HCT116 (cell line): Measurements from ENCODE around the gene NOS3. TPM values are rescaled to one million over a fixed set of nuclear protein-coding genes. Genes with fewer than 3 reads are reported as not detected.

Experiments used
- ATAC-seq: fragments of 200-7000 bp; cut with Tn5 transposase; 2 replicates; pipeline ENCODE4 v1.9.1; 2020; ENCODE audit warnings: mild to moderate bottlenecking, moderate library complexity
- BruUV-seq: library from RNA; stranded (reverse); fragments of 400-500 nt; replicated peaks from 2 replicates; lab custom pipeline; 2021; lab: Mats Ljungman, UMichigan
- CTCF ChIA-PET: fragments of 300-600 bp; sonication (Branson Sonifier 250); formaldehyde crosslinking; loops from one replicate; lab custom pipeline; 2021; ENCODE audit warnings: antibody characterized with exemption; lab: Charles Lee
- POLR2A ChIA-PET: fragments of 300-600, 350-600 bp; sonication (Branson Sonifier 250); formaldehyde crosslinking; loops from one replicate; lab custom pipeline; 2021; ENCODE audit warnings: antibody characterized with exemption; lab: Charles Lee
- RAD21 ChIA-PET, 2 experiments: fragments of 300-600 bp; sonication (Branson Sonifier 250); formaldehyde crosslinking; loops; one replicate each; lab custom pipeline; 2023; ENCODE audit warnings: low total read pairs in 2 of 2; ENCODE audit not compliant: uncharacterized antibody in 2 of 2, unreplicated experiment in 2 of 2, low non-redundant PET in 1 of 2; lab: Charles Lee
- DNase-seq: peaks from one replicate; pipeline ENCODE4 v3.0.0-alpha.2; 2010; ENCODE audit warnings: low read depth, low spot score
- H2AFZ ChIP-seq: fragments of 200-600 bp; shearing (Covaris generic), sonication (generic); 2 replicates; pipeline ENCODE4 v1.6.1; 2017; ENCODE audit warnings: low read depth, mixed run types, mixed read lengths, antibody characterized with exemption, low read length; ENCODE audit not compliant: poor library complexity, severe bottlenecking
- H3K27ac ChIP-seq: 2 replicates; pipeline ENCODE4 v1.5.1; 2012; ENCODE audit warnings: low read depth, low read length
- H3K27me3 ChIP-seq: fragments of 200-600 bp; sonication (generic); 2 replicates; pipeline ENCODE4 v1.6.1; 2016; ENCODE audit warnings: mixed run types, low read length, mixed read lengths; ENCODE audit not compliant: insufficient read depth
- H3K36me3 ChIP-seq, 2 experiments: fragments of 200-500 bp in 1 of 2; fragments of 200-600 bp in 1 of 2; sonication (Bioruptor generic) in 1 of 2; sonication (generic) in 1 of 2; 2 replicates each; pipeline versions ENCODE4 v1.5.1 to v1.6.1; 2014 to 2016; ENCODE audit warnings: low read length in 2 of 2, inconsistent platforms in 1 of 2, mixed read lengths in 1 of 2, mixed run types in 1 of 2; ENCODE audit not compliant: insufficient read depth in 2 of 2, control insufficient read depth in 1 of 2
- H3K4me1 ChIP-seq, 2 experiments: fragments of 200-600 bp in 1 of 2; sonication (generic) in 1 of 2; 2 replicates each; pipeline versions ENCODE4 v1.5.1 to v1.6.1; 2012 to 2017; ENCODE audit warnings: low read length in 2 of 2, inconsistent platforms in 1 of 2, mild to moderate bottlenecking in 1 of 2, mixed read lengths in 1 of 2, mixed run types in 1 of 2, moderate library complexity in 1 of 2; ENCODE audit not compliant: insufficient read depth in 2 of 2, control insufficient read depth in 1 of 2
- H3K4me2 ChIP-seq: fragments of 200-600 bp; sonication (generic); 2 replicates; pipeline ENCODE4 v1.6.1; 2017; ENCODE audit warnings: mixed run types, low read length, mixed read lengths
- H3K4me3 ChIP-seq, 2 experiments: fragments of 200-600 bp in 1 of 2; sonication (generic) in 1 of 2; replicated peaks in 1 of 2; 2 replicates each; pipeline ENCODE4 v1.5.1; 2011 to 2016; ENCODE audit warnings: low read length in 2 of 2, control low read depth in 1 of 2, low read depth in 1 of 2, mild to moderate bottlenecking in 1 of 2, mixed read lengths in 1 of 2, mixed run types in 1 of 2
- H3K79me2 ChIP-seq: fragments of 200-600 bp; sonication (generic); 2 replicates; pipeline ENCODE4 v1.6.1; 2017; ENCODE audit warnings: mild to moderate bottlenecking, mixed run types, low read length, moderate library complexity, mixed read lengths; ENCODE audit not compliant: insufficient read depth
- H3K9ac ChIP-seq: fragments of 200-600 bp; sonication (generic); 2 replicates; pipeline ENCODE4 v1.6.1; 2016; ENCODE audit warnings: low read length, mixed read lengths
- H3K9me2 ChIP-seq: fragments of 200-600 bp; sonication (generic), shearing (Covaris generic); 2 replicates; pipeline ENCODE4 v1.6.1; 2017; ENCODE audit warnings: mixed run types, mild to moderate bottlenecking, moderate library complexity; ENCODE audit not compliant: insufficient read depth
- H3K9me3 ChIP-seq, 2 experiments: fragments of 200-500 bp in 1 of 2; fragments of 200-600 bp in 1 of 2; sonication (Bioruptor generic) in 1 of 2; sonication (generic) in 1 of 2; 2 replicates each; pipeline ENCODE4 v1.6.1; 2014 to 2017; ENCODE audit warnings: low read length in 2 of 2, mixed read lengths in 2 of 2, inconsistent platforms in 1 of 2, low read depth in 1 of 2, mild to moderate bottlenecking in 1 of 2, mixed run types in 1 of 2, moderate library complexity in 1 of 2; ENCODE audit not compliant: control insufficient read depth in 1 of 2, insufficient read depth in 1 of 2
- H4K20me1 ChIP-seq: fragments of 200-600 bp; sonication (generic), shearing (Covaris generic); 2 replicates; pipeline ENCODE4 v1.6.1; 2017; ENCODE audit warnings: mixed run types, mild to moderate bottlenecking, moderate library complexity; ENCODE audit not compliant: insufficient read depth
- ATF3 ChIP-seq: IDR thresholded peaks from 2 replicates; pipeline ENCODE4 v1.6.1; 2012
- EGR1 ChIP-seq: IDR thresholded peaks from 2 replicates; pipeline ENCODE4 v1.6.1; 2012; ENCODE audit warnings: low read depth
- EZH2 ChIP-seq: fragments of 200-600 bp; sonication (generic); IDR thresholded peaks from 2 replicates; pipeline ENCODE4 v1.6.1; 2017; ENCODE audit warnings: antibody characterized with exemption, mixed run types
- EZH2phosphoT487 ChIP-seq: fragments of 200-600 bp; IDR thresholded peaks from 2 replicates; pipeline ENCODE4 v1.6.1; 2018; ENCODE audit warnings: antibody characterized with exemption, borderline replicate concordance
- FOSL1 ChIP-seq: IDR thresholded peaks from 2 replicates; pipeline ENCODE4 v1.6.1; 2012; ENCODE audit warnings: low read depth
- JUND ChIP-seq: IDR thresholded peaks from 2 replicates; pipeline ENCODE4 v1.6.1; 2012
- RAD21 ChIP-seq: IDR thresholded peaks from 2 replicates; pipeline ENCODE4 v1.6.1; 2012; ENCODE audit warnings: low read depth, mild to moderate bottlenecking
- REST ChIP-seq: IDR thresholded peaks from 2 replicates; pipeline ENCODE4 v1.6.1; 2012; ENCODE audit warnings: low read depth
- SIN3A ChIP-seq: IDR thresholded peaks from 2 replicates; pipeline ENCODE4 v1.6.1; 2012; ENCODE audit warnings: low read depth
- SRF ChIP-seq: IDR thresholded peaks from 2 replicates; pipeline ENCODE4 v1.6.1; 2012; ENCODE audit warnings: low read depth
- ZFX ChIP-seq: fragments of 450-650 bp; IDR thresholded peaks from 2 replicates; pipeline ENCODE4 v1.6.1; 2017
- ZNF274 ChIP-seq: fragments of 200-500 bp; sonication (Bioruptor generic); IDR thresholded peaks from 2 replicates; pipeline ENCODE4 v1.6.1; 2014; ENCODE audit warnings: mild to moderate bottlenecking, low read depth, low read length, inconsistent platforms
- intact Hi-C: fragments of 100-400 bp; cut with micrococcal nuclease; formaldehyde crosslinking; loops from 2 replicates; pipeline ENCODE4 v1.10.0; 2022
- total RNA-seq: library from RNA; stranded (reverse); gene quantifications from one replicate; pipeline ENCODE4 v1.2.1, GENCODE V29; 2021; ENCODE audit not compliant: unreplicated experiment
- TF ChIP-seq, protein P1 (sequence below): IDR thresholded peaks from 2 replicates; pipeline ENCODE4 v1.6.1; 2011; ENCODE audit warnings: mild to moderate bottlenecking, low read length, moderate library complexity; ENCODE audit not compliant: insufficient replicate concordance; ENCODE audit errors: extremely low read depth

Gene NOS3
- total RNA-seq, 1 experiment from 2014 or later = 35.8 TPM

GRCh38 chr7:151028131-151028947, 37.5 kb downstream of the NOS3 start, which contains the start of gene ABCB8 (continued):
- TF ChIP-seq, protein P1, sequence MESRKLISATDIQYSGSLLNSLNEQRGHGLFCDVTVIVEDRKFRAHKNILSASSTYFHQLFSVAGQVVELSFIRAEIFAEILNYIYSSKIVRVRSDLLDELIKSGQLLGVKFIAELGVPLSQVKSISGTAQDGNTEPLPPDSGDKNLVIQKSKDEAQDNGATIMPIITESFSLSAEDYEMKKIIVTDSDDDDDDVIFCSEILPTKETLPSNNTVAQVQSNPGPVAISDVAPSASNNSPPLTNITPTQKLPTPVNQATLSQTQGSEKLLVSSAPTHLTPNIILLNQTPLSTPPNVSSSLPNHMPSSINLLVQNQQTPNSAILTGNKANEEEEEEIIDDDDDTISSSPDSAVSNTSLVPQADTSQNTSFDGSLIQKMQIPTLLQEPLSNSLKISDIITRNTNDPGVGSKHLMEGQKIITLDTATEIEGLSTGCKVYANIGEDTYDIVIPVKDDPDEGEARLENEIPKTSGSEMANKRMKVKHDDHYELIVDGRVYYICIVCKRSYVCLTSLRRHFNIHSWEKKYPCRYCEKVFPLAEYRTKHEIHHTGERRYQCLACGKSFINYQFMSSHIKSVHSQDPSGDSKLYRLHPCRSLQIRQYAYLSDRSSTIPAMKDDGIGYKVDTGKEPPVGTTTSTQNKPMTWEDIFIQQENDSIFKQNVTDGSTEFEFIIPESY = no peak
- TF ChIP-seq EGR1 = no peak
- TF ChIP-seq ZNF274 = no peak

DNA sequence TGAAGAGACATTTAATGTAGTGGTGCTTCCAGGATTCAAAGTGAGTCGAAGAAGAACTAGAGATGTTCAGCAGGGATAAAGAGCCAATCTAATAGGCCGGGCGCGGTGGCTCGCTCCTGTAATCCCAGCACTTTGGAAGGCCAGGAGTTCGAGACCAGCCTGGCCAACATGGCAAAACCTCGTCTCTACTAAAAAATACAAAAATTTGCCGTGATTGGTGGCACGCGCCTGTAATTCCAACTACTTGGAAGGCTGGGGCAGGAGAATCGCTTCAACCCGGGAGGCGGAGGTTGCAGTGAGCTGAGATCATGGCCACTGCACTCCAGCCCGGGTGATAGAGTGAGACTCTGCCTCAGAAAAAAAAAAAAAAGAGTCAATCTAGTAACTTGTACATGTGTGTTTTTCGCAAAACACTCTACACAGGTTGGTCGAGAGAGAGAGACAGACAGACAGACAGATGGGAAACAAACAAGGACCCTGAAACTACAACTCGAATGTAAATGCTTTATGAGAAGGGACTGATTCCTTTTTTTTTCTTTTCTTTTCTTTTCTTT, 38.2 kb downstream of the NOS3 start:
- H4K20me1 ChIP-seq = no peaks in the 10 kb centered on the region
- peak; percentile 1 for ATAC-seq
- no peaks in the 10 kb centered on the region for H3K27me3 ChIP-seq
- ChIA-PET CTCF (interaction anchor here (0.9 to 1.6 kb wide), 11 partner anchors 10 to 152 kb away, joined by 3 to 33 read pairs (median 5); partner anchors contain the start of gene NOS3), POLR2A (interaction anchor here (0.9 to 2.0 kb wide), 6 partner anchors 10 to 52 kb away, joined by 3 to 11 read pairs (median 8); no protein-coding TSS in a partner anchor), RAD21 (interaction anchor here in 1 of 2 experiments (0.8 to 1.0 kb wide), 2 partner anchors 19 to 30 kb away, joined by 3 to 5 read pairs; no protein-coding TSS in a partner anchor)
- H3K79me2 ChIP-seq = peaks cover 6% of the 10 kb centered on the region
- no peaks in the 10 kb centered on the region for H3K9me3 ChIP-seq
- peak overlapping the region; percentile 77 for H3K9ac ChIP-seq
- peak overlapping the region; percentile 60 for H3K27ac ChIP-seq
- DNase-seq = no peak
- H2AFZ ChIP-seq = no peak overlapping the region
- intact Hi-C loops = loop anchor here (1.0 to 5.0 kb wide), 2 partner anchors 29 to 83 kb away; no protein-coding TSS in a partner anchor
- no TSS peak for BruUV-seq
- H3K36me3 ChIP-seq = no peaks in the 10 kb centered on the region
- H3K4me1 ChIP-seq = peaks cover 6 to 54% of the 10 kb centered on the region in 2 experiments
- peak overlapping the region; percentile 80 for H3K4me2 ChIP-seq
- H3K9me2 ChIP-seq = no peaks in the 10 kb centered on the region
- H3K4me3 ChIP-seq = peak overlapping the region; percentile 72
- no peak for TF ChIP-seq ZFX
- TF ChIP-seq EGR1 = no peak
- no peak for TF ChIP-seq ATF3
- TF ChIP-seq JUND = no peak
- TF ChIP-seq RAD21 = no peak
- no peak for TF ChIP-seq EZH2
- TF ChIP-seq FOSL1 = no peak
- no peak for TF ChIP-seq REST
- no peak for TF ChIP-seq SRF
- TF ChIP-seq, protein P1 = no peak
- no peak for TF ChIP-seq EZH2phosphoT487
- TF ChIP-seq SIN3A = no peak
